Transverse colon (tissue), 4 donors: ENCODE results near the gene RHOC.

ENCODE experiments used
- CTCF ChIP-seq, 5 experiments: fragments of 200-600 bp in 3 of 5; fragments of 450-650 bp in 2 of 5; sonication (generic) in 3 of 5; IDR thresholded peaks; 1 replicate in 2 of 5; 2 replicates in 3 of 5; pipeline ENCODE4 v1.5.1; 2016 to 2017; ENCODE audit warnings: antibody characterized with exemption in 5 of 5, inconsistent platforms in 3 of 5, mild to moderate bottlenecking in 2 of 5, moderate library complexity in 1 of 5
- EP300 ChIP-seq: sonication (generic); formaldehyde crosslinking; IDR thresholded peaks from one replicate; pipeline ENCODE4 v1.6.1; 2017; ENCODE audit warnings: antibody characterized with exemption, low read depth
- POLR2A ChIP-seq: fragments of 450-650 bp; IDR thresholded peaks from one replicate; pipeline ENCODE4 v1.6.1; 2016; ENCODE audit warnings: antibody characterized with exemption, mild to moderate bottlenecking, moderate library complexity
- POLR2AphosphoS5 ChIP-seq, 3 donors: sonication (generic); formaldehyde crosslinking; IDR thresholded peaks; one replicate each; pipeline ENCODE4 v1.6.1; 2016; ENCODE audit warnings: antibody characterized with exemption in 3 of 3

DNA sequence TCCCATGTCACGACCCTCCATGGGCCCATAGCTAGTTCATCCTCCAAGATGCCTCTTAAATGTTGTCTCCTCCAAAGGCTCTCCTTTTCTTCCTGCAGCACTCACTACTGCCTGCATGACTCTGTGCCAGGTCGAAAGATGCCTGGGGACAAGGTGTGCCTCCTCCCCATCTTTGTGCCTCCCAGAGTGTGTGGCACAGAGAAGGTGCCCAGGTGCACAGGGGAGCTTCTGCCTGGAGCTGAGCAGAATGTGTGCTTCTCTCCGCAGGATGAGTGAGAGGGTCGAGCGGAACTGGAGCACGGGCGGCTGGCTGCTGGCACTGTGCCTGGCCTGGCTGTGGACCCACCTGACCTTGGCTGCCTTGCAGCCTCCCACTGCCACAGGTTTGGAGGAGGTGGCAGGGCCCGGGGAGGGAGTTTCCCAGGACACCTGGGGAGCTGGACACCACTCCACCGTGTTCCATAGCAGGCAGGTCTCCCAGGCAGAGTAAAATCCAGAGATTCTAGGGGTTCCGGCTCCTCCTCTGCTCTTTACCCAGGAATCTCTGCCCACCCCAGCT lies 15.1 kb upstream of the RHOC start:
- no peak for TF ChIP-seq CTCF (IDR thresholded peaks at IDR 0.05)
- no peak for TF ChIP-seq EP300
- no peak for TF ChIP-seq POLR2AphosphoS5 (IDR thresholded peaks at IDR 0.05)
- TF ChIP-seq POLR2A, result no peak
